SU-DHL-6 (cell line): ENCODE data around the gene CDCA3.

Source experiments
- CTCF ChIP-seq: fragments of 200-600 bp; sonication (generic); IDR thresholded peaks from one replicate; pipeline ENCODE4 v1.5.1; 2017; ENCODE audit warnings: antibody characterized with exemption, mild to moderate bottlenecking, low read length, moderate library complexity; ENCODE audit not compliant: insufficient read depth, poor library complexity, severe bottlenecking
- EZH2phosphoT487 ChIP-seq: fragments of 200-600 bp; sonication (generic), shearing (Covaris generic); conservative IDR thresholded peaks from 2 replicates; pipeline ENCODE4 v1.6.1; 2018; ENCODE audit warnings: mild to moderate bottlenecking, antibody characterized with exemption, low read length, moderate library complexity, mixed read lengths

GRCh38 chr12:6883252-6883651 lies 32.2 kb upstream of the CDCA3 start:
- no peak for TF ChIP-seq CTCF
- no peak for TF ChIP-seq EZH2phosphoT487
